NCI-H2196 treated with DMSO at 0.1 percent for 48 hours (cell line): ENCODE measurements around the gene PURA.
A peak's percentile ranks its signal among the peaks of the same experiment; 100 is the strongest.

Experiments
- DNase-seq: peaks from one replicate; lab custom pipeline; 2025; ENCODE audit not compliant: unreplicated experiment; lab: John Stamatoyannopoulos, UW

Gene PURA

DNA sequence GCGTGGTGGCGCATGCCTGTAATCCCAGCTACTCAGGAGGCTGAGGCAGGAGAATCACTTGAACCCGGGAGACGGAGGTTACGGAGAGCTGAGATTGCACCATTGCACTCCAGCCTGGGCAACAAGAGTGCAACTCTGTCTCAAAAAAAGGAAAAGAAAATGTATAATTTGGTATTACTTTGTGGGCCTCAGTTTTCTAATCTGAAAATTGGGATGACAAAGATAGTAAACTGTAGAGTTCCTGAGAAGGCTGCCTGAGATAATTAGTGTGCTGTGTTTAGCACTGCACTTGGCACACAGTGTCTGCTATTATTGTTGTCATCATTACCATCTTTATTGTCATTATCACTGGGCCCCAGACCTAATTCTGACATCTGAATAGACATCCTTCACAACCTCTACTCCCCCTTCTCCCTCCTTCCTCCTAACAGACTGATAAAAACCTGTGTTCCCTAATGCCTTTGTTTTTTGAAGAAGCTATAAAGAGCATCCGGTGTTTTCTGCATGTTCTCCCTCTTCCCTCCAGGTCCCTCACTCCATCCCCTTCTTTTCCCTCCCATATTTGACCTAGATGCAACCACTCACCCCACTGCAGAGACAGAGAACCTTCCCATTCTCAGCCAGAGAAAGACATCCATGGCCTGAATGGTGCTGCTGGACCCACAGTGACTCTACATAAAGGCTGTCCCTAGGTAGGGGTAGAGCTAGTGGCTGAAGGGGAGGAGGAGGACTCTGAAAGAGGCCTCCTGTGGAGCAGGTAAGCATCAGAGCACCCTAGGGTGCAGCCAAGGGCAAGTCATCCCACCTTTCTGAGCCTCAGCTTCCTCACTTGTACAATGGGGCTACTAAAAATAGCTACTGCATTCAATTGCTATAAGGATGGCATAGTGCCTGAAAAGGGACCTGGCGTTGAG is 45.4 kb downstream of the PURA start:
- DNase-seq: no peak

GRCh38 chr5:140162275-140162674 is 48.4 kb downstream of the PURA start:
- DNase-seq: no peak

DNA sequence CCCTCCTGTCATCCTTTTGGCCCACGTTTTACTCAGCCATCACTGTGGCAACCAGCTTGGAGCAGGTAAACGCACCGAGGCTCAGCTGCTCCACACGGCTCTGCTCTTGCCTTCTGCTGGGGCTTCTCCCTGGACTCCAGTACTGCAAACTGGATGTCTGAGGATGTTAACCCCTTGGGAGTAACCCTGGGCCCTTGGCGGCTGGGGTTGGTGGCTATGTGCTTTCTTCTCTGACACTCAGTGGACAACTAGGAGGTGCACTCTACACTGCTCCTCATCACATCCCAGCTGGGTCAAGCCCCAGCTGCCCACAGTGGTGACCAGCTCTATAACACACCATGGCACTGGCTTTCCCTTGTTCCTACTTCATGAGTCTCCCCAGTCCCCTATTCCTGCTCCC is 48.9 kb downstream of the PURA start:
- no peak for DNase-seq

DNA sequence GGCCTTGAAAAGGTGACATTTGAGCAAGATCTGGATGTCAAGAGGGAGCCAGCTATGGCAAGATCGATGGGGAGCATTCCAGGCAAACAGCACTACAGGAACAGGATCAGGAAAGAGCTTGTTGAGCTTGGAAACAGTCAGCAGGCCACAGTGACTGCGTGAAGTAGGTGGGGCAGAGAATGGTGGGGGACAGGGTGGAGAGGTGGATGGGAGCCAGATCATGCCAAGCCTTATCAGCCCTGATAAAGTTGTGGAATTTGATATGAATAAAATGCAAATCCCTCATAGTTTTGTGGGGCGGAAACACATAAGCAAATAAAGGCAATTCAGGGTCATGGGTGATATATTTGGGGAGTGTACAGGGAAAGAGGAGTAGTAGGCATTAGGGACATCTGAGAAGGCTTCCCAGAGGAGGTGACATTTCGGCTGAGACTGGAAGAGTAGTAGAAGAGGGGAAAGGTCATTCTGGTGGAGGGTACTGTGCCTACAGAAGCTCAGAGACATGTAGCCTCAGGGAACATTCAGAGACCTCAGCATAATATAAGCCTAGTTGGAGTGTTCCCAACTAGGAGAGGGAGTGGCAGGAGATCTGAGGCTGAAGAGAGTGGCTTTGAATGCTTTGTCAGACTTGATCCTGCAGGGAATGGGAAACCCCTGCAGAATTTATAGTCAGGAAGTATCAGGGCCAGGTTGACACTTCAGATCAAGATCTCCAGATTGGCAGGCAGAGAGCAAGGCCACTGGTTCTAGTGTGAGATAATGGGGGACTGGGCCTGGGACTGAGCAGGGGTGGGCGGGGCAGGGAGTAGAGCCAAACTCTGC is 51.4 kb downstream of the PURA start:
- DNase-seq: no peak

DNA sequence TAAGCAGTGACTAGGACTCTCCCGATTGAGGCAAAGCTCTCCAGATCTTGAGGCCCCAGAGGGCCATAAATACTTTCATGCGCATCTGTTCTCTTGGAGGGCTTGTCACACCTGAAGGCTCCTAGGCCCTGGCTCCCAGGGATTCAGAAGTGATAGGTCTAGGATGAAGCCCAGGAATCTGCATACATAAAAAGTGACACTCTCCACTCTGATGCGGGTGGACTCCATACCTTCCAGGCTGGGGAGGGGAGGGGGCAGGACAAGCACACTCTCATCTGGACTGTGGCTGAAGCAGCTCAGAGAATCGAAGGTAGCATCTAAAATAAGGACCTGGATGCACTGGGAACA is 52.0 kb downstream of the PURA start:
- no peak for DNase-seq

DNA sequence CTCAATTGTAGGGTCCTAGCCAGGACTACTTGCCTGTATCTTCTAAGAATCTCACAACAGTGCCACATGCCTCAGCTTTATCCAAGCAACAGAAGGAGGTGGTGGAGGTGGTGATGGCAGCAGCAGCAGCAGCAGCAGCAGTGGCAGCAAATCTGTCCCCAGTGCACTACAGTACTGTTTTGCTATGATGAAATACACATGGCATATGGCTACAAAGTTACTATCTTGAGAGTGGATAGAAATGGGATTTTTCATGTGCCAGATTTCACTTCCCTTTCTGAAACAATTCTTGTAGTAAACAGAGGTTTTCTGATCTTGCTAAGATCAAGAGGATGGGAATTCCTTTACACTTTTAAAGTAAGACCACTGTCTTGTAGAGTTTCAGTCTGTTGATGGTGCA is 53.0 kb downstream of the PURA start:
- DNase-seq: no peak

GRCh38 chr5:140168371-140168770 is 54.5 kb downstream of the PURA start:
- peak; percentile 31 for DNase-seq

- no peak for DNase-seq
These were observed 55.5 kb downstream of the PURA start for GRCh38 chr5:140169410-140169809.

DNA sequence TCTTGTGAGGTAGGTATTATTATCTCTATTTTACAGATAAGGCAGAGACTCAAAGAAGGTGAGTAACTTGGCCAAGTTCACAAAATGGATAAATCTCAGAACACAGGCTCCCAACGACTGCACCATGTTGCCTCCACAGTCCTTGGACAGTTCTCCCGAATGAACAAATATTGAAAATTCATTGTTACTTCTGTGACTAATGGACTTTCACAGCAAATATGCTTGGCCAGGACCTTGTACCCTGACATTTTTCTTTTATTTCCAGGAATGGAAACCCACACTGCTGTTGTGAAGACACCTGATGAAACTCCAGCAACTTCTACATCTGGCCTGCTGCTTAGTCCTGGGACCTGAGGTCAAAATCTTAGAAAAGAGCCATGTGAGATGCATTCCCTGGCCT is 58.6 kb downstream of the PURA start:
- no peak for DNase-seq

- no peak for DNase-seq
These were observed 60.1 kb downstream of the PURA start for GRCh38 chr5:140174014-140174413.

DNA sequence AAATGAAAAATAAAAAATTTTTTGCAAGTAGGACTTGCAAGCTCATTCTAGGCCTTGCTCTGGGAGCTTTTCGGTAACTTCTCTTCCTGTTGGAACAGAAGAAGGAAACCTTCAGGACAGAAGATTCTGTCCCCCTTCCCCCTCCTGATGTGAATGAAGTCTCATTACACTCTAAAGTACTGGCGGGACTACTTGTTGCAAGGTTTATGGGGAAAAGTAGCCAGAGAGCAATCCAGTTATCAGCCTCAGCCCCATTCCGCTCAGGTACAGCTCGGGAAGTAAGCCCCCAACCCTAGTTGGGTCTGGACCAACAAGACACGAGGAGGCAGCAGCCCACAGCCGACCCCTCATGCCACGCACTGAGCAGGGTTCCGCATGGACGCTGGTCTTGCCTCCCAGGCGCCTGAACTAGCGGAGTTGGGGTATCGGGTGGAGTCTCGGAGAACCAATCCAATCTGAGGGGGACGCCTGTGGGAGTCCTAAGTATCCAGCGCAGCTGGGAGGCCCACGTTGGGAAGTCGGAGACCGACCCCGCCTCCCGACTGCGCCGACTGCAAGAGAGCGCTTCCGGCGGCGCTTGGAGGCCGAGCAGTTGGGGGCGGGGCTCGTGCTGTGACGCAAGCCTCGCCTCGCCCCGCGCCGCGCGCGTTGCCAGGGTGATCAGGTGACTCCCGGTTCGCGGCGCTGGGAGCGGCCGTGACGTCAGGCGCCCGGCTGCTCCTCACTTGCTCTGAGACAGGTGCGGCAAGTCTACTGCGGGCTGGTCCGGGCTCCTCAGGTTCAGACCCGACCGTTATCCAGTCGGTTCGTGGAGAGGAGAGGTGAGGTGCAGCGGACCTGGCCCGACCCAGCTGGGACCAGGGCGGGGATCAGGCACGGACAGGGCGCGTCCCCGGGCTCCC is 60.8 kb downstream of the PURA start, which contains the start of gene CYSTM1:
Gene CYSTM1, plus strand, starts transcription at position 724 of the 902 bp plus-strand sequence. CDS start 19,278 bp downstream, outside the sequence.
- DNase-seq: peak; percentile 95
